ENCODE data around the gene KRTAP10-6.

DNA sequence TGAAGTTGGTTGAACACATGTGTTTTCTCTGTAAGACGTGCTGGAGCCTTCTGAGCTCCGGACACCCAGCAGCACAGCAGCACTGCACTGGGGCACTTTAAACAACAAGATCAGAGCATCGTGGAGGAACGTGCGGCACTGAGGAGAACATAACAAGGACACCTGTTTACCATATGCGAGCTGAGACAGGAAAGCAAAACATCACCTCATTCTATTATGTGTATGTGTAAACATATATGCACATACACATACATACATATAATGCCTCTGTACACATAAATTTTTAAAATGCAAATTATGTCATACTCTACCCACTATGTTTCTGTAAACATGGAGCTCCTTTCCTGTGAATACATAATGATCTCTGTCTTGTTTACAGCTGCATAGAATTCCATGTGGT, 3.2 kb upstream of the KRTAP10-6 start:
- TF ChIP-seq EZH2 (IDR thresholded peaks at IDR 0.05; ENCODE audit: insufficient read depth, poor library complexity, severe bottlenecking) (no peak), EZH2phosphoT487 (IDR thresholded peaks at IDR 0.05; ENCODE audit: insufficient read depth, low read depth) (no peak)
